ENCODE data around the gene IARS1. TPM values are rescaled to one million over a fixed set of nuclear protein-coding genes. Genes with fewer than 3 reads are reported as not detected.

The IARS1 gene
- polyA plus RNA-seq (ENCODE audit: insufficient read length), result 138 TPM
- long read RNA-seq, donor 1, full-length matches to known transcripts, result 3 of 22 reads
- long read RNA-seq, donor 1, partial matches to known transcripts, result 19 of 22 reads
- long read RNA-seq, donor 1, other reads (novel, unspliced or antisense), result 0 of 22 reads
- long read RNA-seq, donor 2, full-length matches to known transcripts, result 6 of 13 reads
- long read RNA-seq, donor 2, partial matches to known transcripts, result 7 of 13 reads
- long read RNA-seq, donor 2, other reads (novel, unspliced or antisense), result 0 of 13 reads
- long read RNA-seq, donor 3, full-length matches to known transcripts, result 2 of 2 reads
- long read RNA-seq, donor 3, partial matches to known transcripts, result 0 of 2 reads
- long read RNA-seq, donor 3, other reads (novel, unspliced or antisense), result 0 of 2 reads
- long read RNA-seq, donor 4, result 0 reads
- long read RNA-seq, donor 5, full-length matches to known transcripts, result 4 of 19 reads
- long read RNA-seq, donor 5, partial matches to known transcripts, result 15 of 19 reads
- long read RNA-seq, donor 5, other reads (novel, unspliced or antisense), result 0 of 19 reads
- long read RNA-seq, donor 6, full-length matches to known transcripts, result 3 of 9 reads
- long read RNA-seq, donor 6, partial matches to known transcripts, result 6 of 9 reads
- long read RNA-seq, donor 6, other reads (novel, unspliced or antisense), result 0 of 9 reads
- long read RNA-seq, donor 7, full-length matches to known transcripts, result 2 of 8 reads
- long read RNA-seq, donor 7, partial matches to known transcripts, result 6 of 8 reads
- long read RNA-seq, donor 7, other reads (novel, unspliced or antisense), result 0 of 8 reads
- long read RNA-seq, donor 8, result 0 reads

GRCh38 chr9:92293452-92294296, at the start of gene IARS1:
Gene IARS1 (minus strand): TSS chr9:92293697. CDS start chr9:92289419, 4,278 bp downstream.
- DNase-seq, result peak; percentile 98

GRCh38 chr9:92342825-92343488, 49.5 kb upstream of the IARS1 start:
- DNase-seq, result no peak

- no peak for DNase-seq
Observed at GRCh38 chr9:92341578-92341977, 48.1 kb upstream of the IARS1 start.

GRCh38 chr9:92333282-92333634, 39.8 kb upstream of the IARS1 start:
- no peak for DNase-seq

- peak; percentile 36 for DNase-seq
Observed at GRCh38 chr9:92332577-92333281, 39.2 kb upstream of the IARS1 start.

- no peak for DNase-seq
Observed at GRCh38 chr9:92328225-92328624, 34.7 kb upstream of the IARS1 start.

- no peak for DNase-seq
Observed at GRCh38 chr9:92327283-92327850, 33.9 kb upstream of the IARS1 start.

- no peak for DNase-seq
Observed at GRCh38 chr9:92325991-92326500, 32.5 kb upstream of the IARS1 start.

GRCh38 chr9:92325269-92325990, 31.9 kb upstream of the IARS1 start, which contains the start of the genes CENPP and NOL8:
Gene CENPP (plus strand): TSS chr9:92325953.
Gene NOL8 (minus strand): TSS chr9:92325350. CDS start chr9:92324161, 1,189 bp downstream.
- DNase-seq, result peak; percentile 94

- DNase-seq, result no peak
Observed at GRCh38 chr9:92324889-92325268, 31.4 kb upstream of the IARS1 start.

- no peak for DNase-seq
Observed at GRCh38 chr9:92324431-92324830, 30.9 kb upstream of the IARS1 start.

GRCh38 chr9:92315456-92315855, 22.0 kb upstream of the IARS1 start:
- DNase-seq, result no peak

GRCh38 chr9:92313624-92314012, 20.1 kb upstream of the IARS1 start:
- DNase-seq, result no peak

GRCh38 chr9:92312887-92313623, 19.6 kb upstream of the IARS1 start:
- DNase-seq, result no peak

- DNase-seq, result no peak
Observed at GRCh38 chr9:92310562-92310961, 17.1 kb upstream of the IARS1 start.

GRCh38 chr9:92308893-92309292, 15.4 kb upstream of the IARS1 start:
- DNase-seq, result no peak

- DNase-seq, result no peak
Observed at GRCh38 chr9:92300936-92301335, 7.4 kb upstream of the IARS1 start.

GRCh38 chr9:92299116-92299515, 5.6 kb upstream of the IARS1 start:
- DNase-seq, result no peak

- no peak for DNase-seq
Observed at GRCh38 chr9:92298036-92298435, 4.5 kb upstream of the IARS1 start.
